Measurements from ENCODE around the gene RELCH.

RELCH gene

DNA sequence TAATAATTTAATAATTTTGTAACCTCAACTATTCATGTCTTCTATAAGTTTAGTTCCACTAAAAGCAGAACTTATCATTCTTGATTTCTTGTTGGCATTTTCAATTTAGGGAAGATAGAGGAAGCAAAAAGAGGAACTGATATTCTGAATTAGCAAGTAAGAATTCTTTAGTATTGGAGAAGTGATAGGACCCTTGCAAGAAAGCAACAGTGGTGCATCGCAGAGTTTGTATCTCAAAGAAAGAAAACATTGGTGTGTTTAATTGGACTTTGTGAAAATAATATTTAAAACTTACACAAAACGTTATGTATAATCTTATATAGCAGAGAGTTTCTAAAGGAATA, 101.6 kb downstream of the RELCH start:
- ChIA-PET CTCF (no interaction called here), POLR2A (ENCODE audit: low non-redundant PET) (no interaction called here)
- no peak for DNase-seq (ENCODE audit: low spot score)
- TF ChIP-seq, protein P1, sequence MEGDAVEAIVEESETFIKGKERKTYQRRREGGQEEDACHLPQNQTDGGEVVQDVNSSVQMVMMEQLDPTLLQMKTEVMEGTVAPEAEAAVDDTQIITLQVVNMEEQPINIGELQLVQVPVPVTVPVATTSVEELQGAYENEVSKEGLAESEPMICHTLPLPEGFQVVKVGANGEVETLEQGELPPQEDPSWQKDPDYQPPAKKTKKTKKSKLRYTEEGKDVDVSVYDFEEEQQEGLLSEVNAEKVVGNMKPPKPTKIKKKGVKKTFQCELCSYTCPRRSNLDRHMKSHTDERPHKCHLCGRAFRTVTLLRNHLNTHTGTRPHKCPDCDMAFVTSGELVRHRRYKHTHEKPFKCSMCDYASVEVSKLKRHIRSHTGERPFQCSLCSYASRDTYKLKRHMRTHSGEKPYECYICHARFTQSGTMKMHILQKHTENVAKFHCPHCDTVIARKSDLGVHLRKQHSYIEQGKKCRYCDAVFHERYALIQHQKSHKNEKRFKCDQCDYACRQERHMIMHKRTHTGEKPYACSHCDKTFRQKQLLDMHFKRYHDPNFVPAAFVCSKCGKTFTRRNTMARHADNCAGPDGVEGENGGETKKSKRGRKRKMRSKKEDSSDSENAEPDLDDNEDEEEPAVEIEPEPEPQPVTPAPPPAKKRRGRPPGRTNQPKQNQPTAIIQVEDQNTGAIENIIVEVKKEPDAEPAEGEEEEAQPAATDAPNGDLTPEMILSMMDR (conservative IDR thresholded peaks at IDR 0.05; ENCODE audit: low read depth) = no peak
- no peak overlapping the region for H3K27ac ChIP-seq

DNA sequence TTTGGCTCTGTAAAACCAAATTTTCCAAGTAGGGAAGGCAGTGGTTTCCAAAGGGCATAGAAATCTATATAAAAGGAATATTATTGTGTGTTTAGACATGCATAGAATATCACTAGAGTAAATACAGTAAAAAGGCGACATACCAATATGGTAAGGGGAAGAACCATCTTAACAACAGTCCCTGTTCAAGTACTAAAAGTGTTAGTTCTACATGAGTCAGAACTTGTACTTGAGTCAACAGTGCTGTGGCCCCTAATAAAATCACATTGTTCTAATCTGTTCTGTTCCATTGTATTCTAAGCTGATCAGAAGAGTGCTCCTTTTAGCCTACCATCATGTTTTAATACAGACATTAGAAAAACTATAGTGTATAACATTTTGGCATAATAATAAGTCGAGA, 102.0 kb downstream of the RELCH start:
- TF ChIP-seq, protein P1 (conservative IDR thresholded peaks at IDR 0.05; ENCODE audit: low read depth) = no peak
- no peak overlapping the region for H3K27ac ChIP-seq
- DNase-seq (ENCODE audit: low spot score) = peak; percentile 1
- ChIA-PET CTCF (no interaction called here), POLR2A (ENCODE audit: low non-redundant PET) (no interaction called here)

DNA sequence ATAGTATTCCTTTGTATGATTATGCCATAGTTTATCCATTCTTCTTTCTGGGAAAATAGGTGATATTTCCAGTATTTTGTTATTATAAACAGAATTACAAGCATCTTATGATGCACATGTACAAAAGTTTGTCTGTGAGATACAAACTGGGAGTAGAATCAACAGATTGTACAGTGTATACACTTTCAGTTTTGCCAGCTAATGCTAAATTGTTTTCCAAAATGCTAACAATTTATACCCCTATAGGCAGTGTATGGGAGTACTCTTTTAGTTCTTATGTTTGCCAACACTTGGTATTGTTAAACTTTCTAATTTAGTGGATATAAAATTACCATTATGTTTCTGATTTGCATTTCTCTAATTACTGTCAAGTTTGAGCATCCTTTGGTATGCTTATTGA, 107.0 kb downstream of the RELCH start:
- ChIA-PET CTCF (no interaction called here), POLR2A (ENCODE audit: low non-redundant PET) (no interaction called here)
- H3K27ac ChIP-seq = no peak overlapping the region
- TF ChIP-seq, protein P1 (conservative IDR thresholded peaks at IDR 0.05; ENCODE audit: low read depth) = no peak
- DNase-seq (ENCODE audit: low spot score) = no peak

DNA sequence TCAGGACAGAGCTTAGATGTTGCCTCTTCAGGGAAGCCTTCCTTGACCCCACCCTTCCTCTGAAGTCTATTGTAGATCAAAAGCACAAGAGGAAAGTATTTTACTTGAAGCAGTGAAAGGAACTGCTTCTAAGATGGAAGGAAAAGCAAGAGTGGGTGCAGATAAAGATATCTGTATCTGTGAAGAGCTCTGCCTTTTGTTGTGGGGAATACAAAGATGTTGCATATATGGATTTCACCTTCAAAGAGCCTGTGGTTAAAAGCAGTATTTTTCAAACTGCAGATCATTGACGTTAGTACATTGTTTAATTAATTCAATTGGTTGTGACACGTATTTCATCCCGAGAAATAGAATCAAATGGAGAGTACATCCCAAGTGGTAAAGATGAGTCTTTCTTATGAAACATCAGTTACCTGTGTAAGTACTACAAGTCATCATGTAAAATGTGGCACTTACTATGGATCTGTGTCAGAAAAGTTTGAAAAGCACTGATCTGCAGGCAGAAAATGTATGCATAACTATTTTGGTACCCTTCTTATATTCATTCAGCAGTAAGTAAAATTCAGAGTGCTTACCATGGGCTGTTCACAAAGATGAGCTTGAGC, 113.4 kb downstream of the RELCH start:
- no peak overlapping the region for H3K27ac ChIP-seq
- TF ChIP-seq, protein P1 (conservative IDR thresholded peaks at IDR 0.05; ENCODE audit: low read depth) = no peak
- DNase-seq (ENCODE audit: low spot score) = no peak
- CTCF ChIA-PET = no interaction called here
- POLR2A ChIA-PET (ENCODE audit: low non-redundant PET) = no interaction called here

DNA sequence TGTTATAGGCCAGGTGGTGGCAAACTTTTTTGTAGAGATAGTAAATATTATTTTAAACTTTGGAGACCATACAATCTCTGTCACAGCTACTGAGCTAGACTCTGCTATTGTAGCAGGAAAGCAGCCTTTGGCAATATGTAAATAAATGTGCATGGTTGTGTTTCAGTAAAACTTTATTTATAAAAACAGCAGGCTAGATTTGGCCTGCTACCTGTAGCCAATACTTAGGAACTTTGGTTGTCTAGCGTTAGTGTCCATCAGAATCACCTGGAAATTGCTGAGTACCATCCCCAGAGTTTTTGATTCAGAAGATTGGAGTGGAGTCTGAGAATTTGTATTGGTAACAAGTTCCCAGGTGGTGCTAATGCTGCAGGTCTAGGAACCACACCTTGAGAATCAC, 114.3 kb downstream of the RELCH start:
- no peak overlapping the region for H3K27ac ChIP-seq
- ChIA-PET POLR2A (ENCODE audit: low non-redundant PET) (no interaction called here), CTCF (no interaction called here)
- TF ChIP-seq, protein P1 (conservative IDR thresholded peaks at IDR 0.05; ENCODE audit: low read depth) = no peak
- DNase-seq (ENCODE audit: low spot score) = no peak

DNA sequence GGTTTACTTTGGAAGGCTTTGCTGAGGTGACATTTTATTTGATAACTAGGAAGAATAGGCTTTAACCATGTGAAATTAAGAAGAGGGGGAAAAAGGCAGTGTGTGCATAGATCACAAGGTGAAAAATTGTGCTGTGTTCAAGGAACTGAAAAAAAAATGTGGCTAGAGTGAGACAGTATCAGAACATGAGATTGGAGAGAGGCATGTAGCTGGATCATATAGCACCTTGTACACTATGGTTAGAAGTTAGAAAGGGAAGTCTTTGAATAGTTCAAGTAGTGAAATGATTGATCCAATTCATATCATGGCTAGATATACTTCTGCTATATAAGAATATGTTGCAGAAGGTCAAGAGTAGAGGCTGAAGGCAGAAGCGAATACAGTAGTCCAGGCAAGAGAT, 125.8 kb downstream of the RELCH start:
- TF ChIP-seq, protein P1 (conservative IDR thresholded peaks at IDR 0.05; ENCODE audit: low read depth) = no peak
- POLR2A ChIA-PET (ENCODE audit: low non-redundant PET) = no interaction called here
- no peak overlapping the region for H3K27ac ChIP-seq
- CTCF ChIA-PET = no interaction called here
- no peak for DNase-seq (ENCODE audit: low spot score)

Data from RWPE1 (cell line).